Tibial nerve (tissue), 4 donors: ENCODE data around the gene PPY.

Experiments
- EP300 ChIP-seq, 2 donors: sonication (generic); formaldehyde crosslinking; IDR thresholded peaks; one replicate each; pipeline ENCODE4 v1.6.1; 2017; ENCODE audit warnings: antibody characterized with exemption in 2 of 2, mild to moderate bottlenecking in 1 of 2
- POLR2A ChIP-seq, 2 donors: fragments of 450-650 bp; IDR thresholded peaks; one replicate each; pipeline ENCODE4 v1.6.1; 2017; ENCODE audit warnings: antibody characterized with exemption in 2 of 2, mild to moderate bottlenecking in 2 of 2, moderate library complexity in 2 of 2
- TF ChIP-seq, protein P1 (sequence below), 5 experiments: fragments of 200-600 bp in 3 of 5; fragments of 450-650 bp in 2 of 5; sonication (generic) in 3 of 5; IDR thresholded peaks; one replicate each; pipeline ENCODE4 v1.5.1; 2016 to 2019; ENCODE audit warnings: antibody characterized with exemption in 5 of 5, mild to moderate bottlenecking in 3 of 5, moderate library complexity in 2 of 5

DNA sequence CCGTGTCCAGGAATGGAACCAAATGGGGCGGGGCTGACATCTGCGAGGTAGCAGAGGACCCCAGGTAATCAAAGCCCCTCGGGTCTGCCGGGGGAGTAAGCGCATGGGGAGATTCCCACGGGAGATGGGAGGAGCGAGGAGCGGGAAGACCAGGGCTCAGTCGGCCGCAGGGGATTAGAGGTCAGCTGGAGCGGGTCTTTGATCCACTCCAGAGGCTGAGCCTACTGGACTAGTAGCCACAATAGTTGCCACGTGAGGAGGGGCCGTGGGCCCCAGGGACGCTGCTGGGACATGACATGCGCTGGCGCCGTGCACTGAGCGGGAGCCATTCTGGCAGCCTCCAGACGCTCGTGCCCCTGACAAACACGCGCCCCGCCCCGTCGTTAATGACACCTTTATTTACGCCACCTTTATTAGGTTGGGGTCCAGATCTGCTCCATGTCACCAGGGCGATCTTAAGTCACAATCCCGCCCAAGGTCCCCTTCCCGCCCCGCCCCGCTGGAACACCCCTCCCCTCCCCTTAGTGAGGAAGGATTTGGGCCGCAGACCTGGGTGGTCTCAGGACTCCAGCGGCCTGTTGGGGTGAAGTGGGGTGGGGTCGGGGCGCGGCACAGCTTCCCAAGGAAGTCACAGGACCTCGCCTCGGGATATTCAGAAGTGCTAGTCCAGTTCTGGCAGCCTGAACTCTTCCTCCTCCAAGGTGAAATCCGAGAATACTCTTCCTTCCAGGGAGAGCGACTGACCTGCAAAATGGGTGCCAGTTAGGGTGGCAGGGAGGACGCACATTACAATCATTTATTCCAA, 15.0 kb downstream of the PPY start:
- TF ChIP-seq, protein P1, sequence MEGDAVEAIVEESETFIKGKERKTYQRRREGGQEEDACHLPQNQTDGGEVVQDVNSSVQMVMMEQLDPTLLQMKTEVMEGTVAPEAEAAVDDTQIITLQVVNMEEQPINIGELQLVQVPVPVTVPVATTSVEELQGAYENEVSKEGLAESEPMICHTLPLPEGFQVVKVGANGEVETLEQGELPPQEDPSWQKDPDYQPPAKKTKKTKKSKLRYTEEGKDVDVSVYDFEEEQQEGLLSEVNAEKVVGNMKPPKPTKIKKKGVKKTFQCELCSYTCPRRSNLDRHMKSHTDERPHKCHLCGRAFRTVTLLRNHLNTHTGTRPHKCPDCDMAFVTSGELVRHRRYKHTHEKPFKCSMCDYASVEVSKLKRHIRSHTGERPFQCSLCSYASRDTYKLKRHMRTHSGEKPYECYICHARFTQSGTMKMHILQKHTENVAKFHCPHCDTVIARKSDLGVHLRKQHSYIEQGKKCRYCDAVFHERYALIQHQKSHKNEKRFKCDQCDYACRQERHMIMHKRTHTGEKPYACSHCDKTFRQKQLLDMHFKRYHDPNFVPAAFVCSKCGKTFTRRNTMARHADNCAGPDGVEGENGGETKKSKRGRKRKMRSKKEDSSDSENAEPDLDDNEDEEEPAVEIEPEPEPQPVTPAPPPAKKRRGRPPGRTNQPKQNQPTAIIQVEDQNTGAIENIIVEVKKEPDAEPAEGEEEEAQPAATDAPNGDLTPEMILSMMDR (IDR thresholded peaks at IDR 0.05), result no peak
- TF ChIP-seq EP300 (IDR thresholded peaks at IDR 0.05), result no peak
- TF ChIP-seq POLR2A (IDR thresholded peaks at IDR 0.05), result no peak
